K562 (cell line): Measurements from ENCODE around the gene SLC22A4. TPM values are rescaled to one million over a fixed set of nuclear protein-coding genes. Genes with fewer than 3 reads are reported as not detected.
A peak's percentile ranks its signal among the peaks of the same experiment; 100 is the strongest.

Experiments
- ATF4 ChIP-seq: fragments of 450-650 bp; formaldehyde crosslinking; IDR thresholded peaks from 2 replicates; pipeline ENCODE4 v1.4.0; 2022; ENCODE audit warnings: mild to moderate bottlenecking, moderate library complexity
- GATA2 ChIP-seq: sonication (generic); formaldehyde crosslinking; IDR thresholded peaks from 2 replicates; pipeline ENCODE4 v1.4.0; 2020; ENCODE audit warnings: mild to moderate bottlenecking, missing genetic modification reagents
- HCFC1 ChIP-seq: IDR thresholded peaks from 2 replicates; pipeline ENCODE4 v1.6.1; 2012; ENCODE audit warnings: low read depth, low read length, improper control_type of control experiment
- KLF6 ChIP-seq: fragments of 250-450 bp; sonication (Bioruptor Pico); IDR thresholded peaks from 2 replicates; pipeline ENCODE4 v1.4.0; 2020; ENCODE audit warnings: mild to moderate bottlenecking, moderate library complexity, borderline replicate concordance
- PHF8 ChIP-seq: fragments of 200-600 bp; sonication (generic); IDR thresholded peaks from 2 replicates; pipeline ENCODE4 v1.6.1; 2012; ENCODE audit warnings: mixed run types, mild to moderate bottlenecking, inconsistent platforms, low read length, moderate library complexity, borderline replicate concordance
- POLR2AphosphoS2 ChIP-seq: IDR thresholded peaks from 2 replicates; pipeline ENCODE4 v1.6.1; 2012; ENCODE audit warnings: low read length, improper control_type of control experiment
- SREBF1 ChIP-seq: fragments of 150-350 bp; IDR thresholded peaks from 2 replicates; pipeline ENCODE4 v1.6.1; 2014; ENCODE audit warnings: antibody characterized with exemption, low read depth, low read length, borderline replicate concordance
- ZBTB40 ChIP-seq, 2 experiments: fragments of 450-650 bp in 1 of 2; sonication (generic) in 1 of 2; formaldehyde crosslinking in 1 of 2; IDR thresholded peaks; 2 replicates each; pipeline versions ENCODE4 v1.7.1 to v1.9.0; 2016 to 2022; ENCODE audit warnings: inconsistent platforms in 1 of 2, mild to moderate bottlenecking in 1 of 2, missing genetic modification reagents in 1 of 2
- ZC3H4 ChIP-seq: sonication (generic); formaldehyde crosslinking; IDR thresholded peaks from 2 replicates; pipeline ENCODE4 v1.9.0; 2021; ENCODE audit warnings: missing genetic modification reagents, borderline replicate concordance
- ZNF217 ChIP-seq: sonication (generic); formaldehyde crosslinking; IDR thresholded peaks from 2 replicates; pipeline ENCODE4 v1.8.0; 2022; ENCODE audit warnings: mild to moderate bottlenecking, missing genetic modification reagents
- ZNF280B ChIP-seq: fragments of 250-450 bp; sonication (Bioruptor Pico); IDR thresholded peaks from 2 replicates; pipeline ENCODE4 v1.5.1; 2021; ENCODE audit warnings: mild to moderate bottlenecking
- ZNF511 ChIP-seq: sonication (generic); formaldehyde crosslinking; IDR thresholded peaks from 2 replicates; pipeline ENCODE4 v1.8.0; 2022; ENCODE audit warnings: mild to moderate bottlenecking, missing genetic modification reagents
- polyA plus RNA-seq, 8 experiments: library from polyadenylated mRNA; depleted of rRNA in 4 of 8; stranded (reverse) in 5 of 8; unstranded in 3 of 8; fragments of >200 nt; fragmentation: Nextera tagmentation in 2 of 8; fragmentation: Illumina TruSeq in 1 of 8; extraction: Ambion mirVana in 2 of 8; extraction: Trizol in 1 of 8; gene quantifications; 2 replicates each; pipeline versions ENCODE4 v1.2.1 to v1.2.3, GENCODE V29; 2011 to 2014; ENCODE audit warnings: inconsistent platforms in 1 of 8, missing spikeins in 1 of 8
- total RNA-seq, 7 experiments: library from RNA; depleted of rRNA in 6 of 7; stranded (reverse); fragments of >200 nt in 6 of 7; fragmentation: Illumina TruSeq in 2 of 7; extraction: Trizol in 2 of 7; gene quantifications; 2 replicates each; pipeline versions ENCODE4 v1.2.1 to v1.2.3, GENCODE V29; 2011 to 2021; ENCODE audit warnings: low replicate concordance in 1 of 7

The SLC22A4 gene
- total and polyA plus RNA-seq, 9 of the 15 experiments (the other 6 are each of a cell fraction or from before 2014, with no cell fraction given), result 2.7 to 9.5 (median 6.2) TPM

- TF ChIP-seq ATF4 (CRISPR knock-in tag) (peak; percentile 22; the same call in 1 of the 2 replicates), ZBTB40 (IDR thresholded peaks at IDR 0.05) (no peak), ZBTB40 (CRISPR knock-in tag; IDR thresholded peaks at IDR 0.05) (peak; percentile 48; the same call in 1 of the 2 replicates), ZNF217 (CRISPR knock-in tag) (no peak), HCFC1 (peak; percentile 16; the same call in 1 of the 2 replicates), KLF6 (CRISPR knock-in tag) (no peak), ZNF280B (CRISPR knock-in tag) (no peak), ZC3H4 (CRISPR knock-in tag) (no peak; the same call in 1 of the 2 replicates), SREBF1 (no peak), PHF8 (peak; percentile 65; the same call in 1 of the 2 replicates), ZNF511 (no peak), GATA2 (CRISPR knock-in tag) (no peak), POLR2AphosphoS2 (no peak)
These were observed 865 bp upstream of the SLC22A4 start (continued) for GRCh38 chr5:132293066-132293991.
